Measurements from ENCODE around the gene NYNRIN.

Gene NYNRIN

DNA sequence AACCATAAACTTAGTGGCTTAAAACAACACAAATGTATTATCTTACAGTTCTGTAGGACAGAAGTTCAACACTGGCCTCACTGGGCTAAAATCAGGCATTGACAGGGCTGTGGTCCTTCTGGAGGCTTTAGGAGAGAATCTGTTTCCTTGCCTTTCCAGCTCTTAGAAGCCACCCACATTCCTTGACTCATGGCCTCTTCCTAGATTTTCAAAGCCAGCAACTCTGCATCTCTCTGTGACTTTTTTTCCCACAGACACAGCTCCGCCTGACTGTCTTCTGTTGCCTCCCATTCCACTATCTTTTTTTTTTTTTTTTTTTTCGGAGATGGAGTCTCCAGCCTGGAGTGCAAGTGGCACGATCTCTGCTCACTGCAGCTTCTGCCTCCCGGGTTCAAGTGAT lies 42.6 kb upstream of the NYNRIN start:
- no peak overlapping the region for H3K4me3 Mint-ChIP-seq
- H3K4me1 Mint-ChIP-seq = no peaks in the 10 kb centered on the region
- H3K36me3 Mint-ChIP-seq (ENCODE audit: low read depth) = no peaks in the 10 kb centered on the region
- peaks cover 34% of the 10 kb centered on the region for H3K27me3 Mint-ChIP-seq (ENCODE audit: low read depth)
- no peak for TF ChIP-seq CTCF (IDR thresholded peaks at IDR 0.05; ENCODE audit: unreplicated experiment in 3 of 3)
- H3K9me3 Mint-ChIP-seq = no peaks in the 10 kb centered on the region
- H3K27ac Mint-ChIP-seq = no peak overlapping the region

DNA sequence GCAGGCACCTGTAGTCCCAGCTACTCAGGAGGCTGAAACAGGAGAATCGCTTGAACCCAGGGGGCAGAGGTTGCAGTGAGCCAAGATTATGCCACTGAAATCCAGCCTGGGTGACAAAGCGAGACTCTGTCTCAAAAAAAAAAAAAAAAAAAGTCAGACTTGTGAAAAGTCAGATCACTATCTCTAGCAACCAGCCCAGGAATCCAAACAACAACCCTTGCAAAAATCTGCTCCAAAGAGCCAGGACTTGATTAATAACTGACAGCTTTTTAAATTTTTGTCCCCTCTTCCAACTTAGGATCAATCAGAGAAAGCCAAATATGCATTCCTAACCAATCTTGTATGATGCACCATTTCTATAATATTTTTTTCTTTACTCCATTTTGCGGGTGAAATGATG lies 38.5 kb upstream of the NYNRIN start:
- H3K27ac Mint-ChIP-seq = no peak overlapping the region
- H3K4me3 Mint-ChIP-seq = no peak overlapping the region
- H3K36me3 Mint-ChIP-seq (ENCODE audit: low read depth) = no peaks in the 10 kb centered on the region
- no peak for TF ChIP-seq CTCF (IDR thresholded peaks at IDR 0.05; ENCODE audit: unreplicated experiment in 3 of 3)
- no peaks in the 10 kb centered on the region for H3K9me3 Mint-ChIP-seq
- peaks cover 21% of the 10 kb centered on the region for H3K27me3 Mint-ChIP-seq (ENCODE audit: low read depth)
- H3K4me1 Mint-ChIP-seq = peaks cover 5% of the 10 kb centered on the region

DNA sequence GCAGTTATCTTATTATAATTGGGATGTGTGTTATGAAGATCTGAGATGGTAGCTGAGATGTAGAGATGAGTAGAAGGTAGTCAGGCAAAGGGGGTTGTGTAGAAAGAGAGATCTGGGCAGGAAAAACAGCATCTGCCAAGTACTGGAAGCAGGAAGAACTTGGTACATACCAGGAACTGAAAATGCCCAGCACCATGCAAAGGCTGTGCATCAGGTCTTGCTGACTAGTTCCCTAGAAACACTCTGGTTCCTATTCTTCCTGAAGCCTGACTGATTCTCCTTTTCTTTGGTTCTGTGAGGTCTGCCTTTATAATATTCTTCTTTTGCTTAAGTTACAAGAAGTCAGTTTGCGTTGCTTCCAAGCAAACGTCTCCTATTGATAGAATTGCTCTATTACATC lies 37.5 kb upstream of the NYNRIN start:
- Mint-ChIP-seq H3K4me3 (no peak overlapping the region), H3K4me1 (peaks cover 14% of the 10 kb centered on the region)
- TF ChIP-seq CTCF (IDR thresholded peaks at IDR 0.05; ENCODE audit: unreplicated experiment in 3 of 3) = no peak

DNA sequence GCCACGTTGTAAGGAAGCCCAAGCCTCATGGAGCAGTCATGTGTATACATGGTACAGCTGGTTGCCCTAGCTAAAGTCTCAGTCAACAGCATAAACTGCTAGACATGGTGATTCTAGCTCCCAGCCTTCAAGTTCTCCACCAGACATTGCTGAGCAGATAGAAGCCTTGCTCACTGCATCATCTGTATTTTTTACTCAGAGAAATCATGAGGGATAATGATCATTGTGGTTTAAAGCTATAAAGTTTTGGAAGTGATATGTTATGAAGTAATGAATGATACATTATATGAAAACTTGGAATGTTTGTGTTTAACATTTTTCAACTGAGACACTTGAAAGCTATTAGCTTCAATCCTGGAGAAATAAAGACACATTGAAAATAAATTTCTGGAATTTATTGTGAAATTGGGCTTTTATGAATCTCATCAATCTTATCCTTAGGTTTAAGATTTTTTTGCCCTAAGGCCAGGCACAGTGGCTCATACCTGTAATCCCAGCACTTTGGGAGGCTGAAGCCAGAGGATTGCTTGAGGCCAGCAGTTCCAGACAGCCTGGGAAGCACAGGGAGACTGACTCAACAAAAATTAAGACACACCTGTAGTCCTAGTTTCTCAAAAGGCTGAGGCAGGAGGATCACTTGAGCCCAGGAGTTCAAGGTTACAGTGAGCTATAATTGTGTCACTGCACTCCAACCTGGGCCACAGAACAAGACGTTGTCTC lies 36.4 kb upstream of the NYNRIN start:
- Mint-ChIP-seq H3K9me3 (no peaks in the 10 kb centered on the region), H3K36me3 (ENCODE audit: low read depth) (no peaks in the 10 kb centered on the region), H3K4me1 (peaks cover 21% of the 10 kb centered on the region), H3K27me3 (ENCODE audit: low read depth) (peaks cover 21% of the 10 kb centered on the region), H3K4me3 (no peak overlapping the region), H3K27ac (no peak overlapping the region)
- TF ChIP-seq CTCF (IDR thresholded peaks at IDR 0.05; ENCODE audit: unreplicated experiment in 3 of 3) = no peak

More for the DNA sequence above, 37.5 kb upstream of the NYNRIN start:
- no peaks in the 10 kb centered on the region for H3K36me3 Mint-ChIP-seq (ENCODE audit: low read depth)
- H3K27me3 Mint-ChIP-seq (ENCODE audit: low read depth) = peaks cover 21% of the 10 kb centered on the region
- H3K27ac Mint-ChIP-seq = no peak overlapping the region
- no peaks in the 10 kb centered on the region for H3K9me3 Mint-ChIP-seq

GRCh38 chr14:24363401-24363800 lies 35.4 kb upstream of the NYNRIN start:
- H3K9me3 Mint-ChIP-seq = no peaks in the 10 kb centered on the region
- H3K4me3 Mint-ChIP-seq = no peak overlapping the region
- H3K27me3 Mint-ChIP-seq (ENCODE audit: low read depth) = peaks cover 12% of the 10 kb centered on the region
- H3K4me1 Mint-ChIP-seq = peaks cover 24% of the 10 kb centered on the region
- TF ChIP-seq CTCF (IDR thresholded peaks at IDR 0.05; ENCODE audit: unreplicated experiment in 3 of 3) = no peak
- H3K27ac Mint-ChIP-seq = no peak overlapping the region
- H3K36me3 Mint-ChIP-seq (ENCODE audit: low read depth) = no peaks in the 10 kb centered on the region

DNA sequence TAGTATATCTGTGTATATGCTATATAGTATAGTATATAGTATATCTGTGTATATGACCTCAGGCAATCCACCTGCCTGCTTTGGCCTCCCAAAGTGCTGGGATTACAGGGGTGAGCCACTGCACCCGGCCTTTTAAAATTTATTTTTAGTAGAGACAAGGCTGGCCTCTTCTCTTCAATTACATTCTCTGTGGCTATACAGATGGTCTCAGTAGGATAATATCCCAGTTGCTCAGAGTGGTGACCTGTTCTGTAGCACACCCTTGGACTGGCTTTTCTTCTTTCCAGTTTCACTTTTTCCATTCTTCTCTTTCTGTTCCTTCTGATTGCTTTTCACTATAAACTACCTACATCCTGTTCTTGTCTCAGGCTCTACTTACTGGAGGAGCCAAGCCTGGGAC lies 34.0 kb upstream of the NYNRIN start:
- H3K27ac Mint-ChIP-seq = peak overlapping the region; percentile 99 to 100 (median 100)
- TF ChIP-seq CTCF (IDR thresholded peaks at IDR 0.05; ENCODE audit: unreplicated experiment in 3 of 3) = no peak

More for the DNA sequence above, 34.0 kb upstream of the NYNRIN start:
- Mint-ChIP-seq H3K4me3 (no peak overlapping the region), H3K27me3 (ENCODE audit: low read depth) (peaks cover 12% of the 10 kb centered on the region), H3K9me3 (no peaks in the 10 kb centered on the region), H3K4me1 (peaks cover 29% of the 10 kb centered on the region), H3K36me3 (ENCODE audit: low read depth) (no peaks in the 10 kb centered on the region)
